Adrenal gland (tissue), 5 donors: ENCODE data around the gene ATG9B.

ENCODE experiments used
- CTCF ChIP-seq, 6 experiments: fragments of 450-650 bp in 4 of 6; fragments of 200-600 bp in 2 of 6; sonication (generic) in 1 of 6; IDR thresholded peaks; 1 replicate in 5 of 6; 2 replicates in 1 of 6; pipeline versions ENCODE4 v1.5.1 to v1.8.0; 2016 to 2021; ENCODE audit warnings: antibody characterized with exemption in 6 of 6, mild to moderate bottlenecking in 2 of 6, moderate library complexity in 1 of 6
- POLR2A ChIP-seq, 2 donors: fragments of 450-650 bp; IDR thresholded peaks; one replicate each; pipeline ENCODE4 v1.6.1; 2017; ENCODE audit warnings: antibody characterized with exemption in 2 of 2, mild to moderate bottlenecking in 2 of 2, moderate library complexity in 1 of 2
- donor health status: DM: no; HTN: no; CAD: no.

GRCh38 chr7:150997817-150998216 is 26.5 kb downstream of the ATG9B start:
- TF ChIP-seq CTCF (IDR thresholded peaks at IDR 0.05) = no peak
- TF ChIP-seq POLR2A (IDR thresholded peaks at IDR 0.05) = no peak
